Type B pancreatic cell (in vitro differentiated cells): ENCODE results near the gene GALT. TPM values are rescaled to one million over a fixed set of nuclear protein-coding genes. Genes with fewer than 3 reads are reported as not detected.
A peak's percentile ranks its signal among the peaks of the same experiment; 100 is the strongest.

ENCODE experiments used
- DNase-seq: peaks from one replicate; pipeline ENCODE4 v3.0.0; 2021; ENCODE audit warnings: mixed read lengths; ENCODE audit not compliant: unreplicated experiment; ENCODE audit errors: extremely low spot score
- H3K27ac Mint-ChIP-seq: 2 replicates; pipeline ENCODE4 v1.8.0; 2021; ENCODE audit warnings: mild to moderate bottlenecking, mixed read lengths
- H3K27me3 Mint-ChIP-seq: 2 replicates; pipeline ENCODE4 v1.8.0; 2021; ENCODE audit warnings: mixed read lengths
- H3K36me3 Mint-ChIP-seq: 2 replicates; pipeline ENCODE4 v1.8.0; 2021; ENCODE audit warnings: mixed read lengths
- H3K4me1 Mint-ChIP-seq: one replicate; pipeline ENCODE4 v1.8.0; 2021; ENCODE audit warnings: mixed read lengths; ENCODE audit not compliant: unreplicated experiment
- H3K4me3 Mint-ChIP-seq: 2 replicates; pipeline ENCODE4 v1.8.0; 2021; ENCODE audit warnings: mild to moderate bottlenecking, mixed read lengths
- H3K9me3 Mint-ChIP-seq: 2 replicates; pipeline ENCODE4 v1.8.0; 2021; ENCODE audit warnings: mixed read lengths
- total RNA-seq: library from RNA; stranded (reverse); gene quantifications from 2 replicates; pipeline ENCODE4 v1.2.1, GENCODE V29; 2021; ENCODE audit warnings: low replicate concordance
- TF ChIP-seq, protein P1 (sequence below): fragments of 200-600 bp; sonication (generic); conservative IDR thresholded peaks from 2 replicates; pipeline ENCODE4 v1.5.0; 2021; ENCODE audit warnings: antibody characterized with exemption, mild to moderate bottlenecking

GALT gene
- total RNA-seq, 1 donor from 2014 or later, result 70.5 TPM

DNA sequence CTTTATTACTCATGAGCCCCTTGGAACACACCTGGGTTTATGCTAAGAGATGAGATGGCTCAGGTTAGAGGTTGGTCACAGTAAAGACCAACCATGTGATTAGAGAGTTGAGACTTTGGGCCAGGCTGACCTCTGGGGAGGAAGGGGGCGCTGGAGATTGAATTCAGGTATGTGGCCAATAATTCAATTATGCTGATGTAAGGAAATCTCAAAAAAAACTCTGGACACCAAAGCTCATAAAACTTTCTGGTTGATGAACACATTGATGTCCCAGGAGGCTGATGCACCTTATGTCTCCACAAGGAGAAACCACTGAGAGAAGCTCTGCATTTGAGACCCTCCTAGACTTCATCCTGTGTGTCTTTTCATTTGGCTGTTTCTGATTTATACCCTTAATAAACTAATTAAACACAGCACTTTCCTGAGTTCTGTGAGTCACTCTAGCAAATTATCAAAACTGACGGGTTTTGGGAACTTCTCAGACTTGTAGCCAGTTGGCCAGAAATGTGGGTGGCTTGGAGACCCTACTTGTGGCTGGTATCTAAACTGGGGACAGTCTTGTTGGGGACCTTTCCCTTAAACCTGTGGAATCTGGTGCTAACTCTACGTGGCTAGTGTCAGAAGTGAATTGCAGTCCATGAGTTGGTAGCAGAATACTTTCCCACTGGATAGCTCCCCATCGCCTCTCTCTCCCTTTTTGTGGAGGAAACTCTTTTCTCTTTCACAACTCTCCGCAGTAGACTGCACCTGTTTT is 23.5 kb downstream of the GALT start:
- Mint-ChIP-seq H3K36me3 (peaks cover 18% of the 10 kb centered on the region), H3K4me3 (no peak overlapping the region), H3K4me1 (no peaks in the 10 kb centered on the region), H3K27ac (no peak overlapping the region), H3K27me3 (no peaks in the 10 kb centered on the region), H3K9me3 (peaks cover 4% of the 10 kb centered on the region)
- no peak for DNase-seq
- TF ChIP-seq, protein P1, sequence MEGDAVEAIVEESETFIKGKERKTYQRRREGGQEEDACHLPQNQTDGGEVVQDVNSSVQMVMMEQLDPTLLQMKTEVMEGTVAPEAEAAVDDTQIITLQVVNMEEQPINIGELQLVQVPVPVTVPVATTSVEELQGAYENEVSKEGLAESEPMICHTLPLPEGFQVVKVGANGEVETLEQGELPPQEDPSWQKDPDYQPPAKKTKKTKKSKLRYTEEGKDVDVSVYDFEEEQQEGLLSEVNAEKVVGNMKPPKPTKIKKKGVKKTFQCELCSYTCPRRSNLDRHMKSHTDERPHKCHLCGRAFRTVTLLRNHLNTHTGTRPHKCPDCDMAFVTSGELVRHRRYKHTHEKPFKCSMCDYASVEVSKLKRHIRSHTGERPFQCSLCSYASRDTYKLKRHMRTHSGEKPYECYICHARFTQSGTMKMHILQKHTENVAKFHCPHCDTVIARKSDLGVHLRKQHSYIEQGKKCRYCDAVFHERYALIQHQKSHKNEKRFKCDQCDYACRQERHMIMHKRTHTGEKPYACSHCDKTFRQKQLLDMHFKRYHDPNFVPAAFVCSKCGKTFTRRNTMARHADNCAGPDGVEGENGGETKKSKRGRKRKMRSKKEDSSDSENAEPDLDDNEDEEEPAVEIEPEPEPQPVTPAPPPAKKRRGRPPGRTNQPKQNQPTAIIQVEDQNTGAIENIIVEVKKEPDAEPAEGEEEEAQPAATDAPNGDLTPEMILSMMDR, result no peak

DNA sequence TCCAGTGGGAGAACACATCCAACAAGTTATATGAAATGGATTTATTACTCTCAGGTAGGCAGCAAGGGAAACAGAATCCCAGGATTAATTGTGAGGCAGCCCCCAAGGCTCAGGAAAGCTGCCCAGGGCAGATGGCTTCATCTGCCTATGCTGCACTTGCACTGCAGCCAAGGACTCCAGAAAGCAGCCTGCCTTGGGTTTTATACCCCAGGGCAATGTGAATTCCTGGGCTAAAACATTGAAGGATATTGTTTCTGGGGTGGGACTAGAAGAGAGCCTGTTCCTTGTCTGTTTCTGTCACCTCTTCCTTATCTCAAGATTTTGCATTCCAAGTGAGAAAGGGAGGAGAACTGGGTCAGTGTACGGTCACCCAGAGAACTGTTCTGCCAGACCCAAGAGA is 24.8 kb downstream of the GALT start:
- H3K36me3 Mint-ChIP-seq, result peaks cover 18% of the 10 kb centered on the region
- no peak overlapping the region for H3K27ac Mint-ChIP-seq
- TF ChIP-seq, protein P1, result no peak
- no peaks in the 10 kb centered on the region for H3K4me1 Mint-ChIP-seq
- peaks cover 4% of the 10 kb centered on the region for H3K9me3 Mint-ChIP-seq
- H3K27me3 Mint-ChIP-seq, result no peaks in the 10 kb centered on the region
- H3K4me3 Mint-ChIP-seq, result no peak overlapping the region
- DNase-seq, result no peak

DNA sequence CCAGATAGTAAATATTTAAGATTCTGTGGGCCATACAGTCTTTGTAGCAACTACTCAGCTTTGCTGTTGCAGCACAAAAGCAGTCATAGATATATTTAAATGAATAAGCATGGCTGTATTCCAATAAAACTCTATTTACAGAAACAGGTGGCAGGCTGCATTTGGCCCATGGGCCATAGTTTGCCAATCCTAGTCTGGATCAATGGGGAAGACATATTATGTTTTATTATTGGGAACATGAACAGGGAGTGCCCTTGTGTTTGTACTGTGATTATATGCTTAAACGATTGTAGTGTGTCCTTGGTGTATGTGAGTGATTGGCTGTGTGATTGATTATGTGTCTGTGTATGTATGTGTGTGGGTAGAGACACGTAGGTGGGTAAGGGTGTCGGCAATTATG is 28.0 kb downstream of the GALT start:
- no peaks in the 10 kb centered on the region for H3K27me3 Mint-ChIP-seq
- H3K4me1 Mint-ChIP-seq, result no peaks in the 10 kb centered on the region
- H3K27ac Mint-ChIP-seq, result peak overlapping the region; percentile 64
- H3K36me3 Mint-ChIP-seq, result peaks cover 9% of the 10 kb centered on the region
- H3K4me3 Mint-ChIP-seq, result no peak overlapping the region
- peaks cover 4% of the 10 kb centered on the region for H3K9me3 Mint-ChIP-seq
- DNase-seq, result no peak
- TF ChIP-seq, protein P1, result no peak

DNA sequence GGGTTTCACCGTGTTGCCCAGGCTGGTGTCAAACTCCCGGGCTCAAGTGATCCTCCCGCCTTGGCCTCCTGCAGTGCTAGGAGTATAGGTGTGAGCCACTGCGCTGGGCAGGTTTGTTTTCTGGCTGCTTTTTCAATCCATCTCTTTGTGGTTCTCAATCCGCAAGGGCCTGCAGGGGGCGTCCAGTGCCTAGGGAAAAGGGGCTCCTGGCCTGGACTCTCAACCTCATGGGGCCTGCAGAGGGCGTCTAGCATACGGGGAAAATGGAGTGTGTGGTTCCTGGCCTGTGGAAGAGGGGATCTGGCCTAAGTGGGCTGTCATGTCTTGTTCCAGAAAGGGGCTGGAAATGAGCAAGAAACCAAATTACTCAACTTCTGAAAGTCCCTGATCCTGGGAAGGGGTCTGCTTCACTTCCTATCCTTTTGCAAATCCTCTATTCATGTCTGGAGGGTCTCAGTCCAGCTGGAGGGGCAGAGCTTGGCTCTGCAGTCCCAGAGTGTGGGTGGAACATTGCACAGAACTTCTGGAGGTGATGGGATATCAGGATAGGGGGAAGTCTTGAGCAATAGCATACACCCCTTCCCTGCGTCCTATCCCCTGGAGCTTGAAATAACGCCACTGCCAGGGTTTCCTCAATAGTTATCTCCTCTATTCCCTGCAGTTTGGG is 28.7 kb downstream of the GALT start:
- H3K9me3 Mint-ChIP-seq, result no peaks in the 10 kb centered on the region
- TF ChIP-seq, protein P1, result peak; percentile 80
- no peak overlapping the region for H3K4me3 Mint-ChIP-seq
- H3K27ac Mint-ChIP-seq, result peak overlapping the region; percentile 64
- H3K4me1 Mint-ChIP-seq, result no peaks in the 10 kb centered on the region
- no peaks in the 10 kb centered on the region for H3K27me3 Mint-ChIP-seq
- peaks cover 5% of the 10 kb centered on the region for H3K36me3 Mint-ChIP-seq
- DNase-seq, result no peak

DNA sequence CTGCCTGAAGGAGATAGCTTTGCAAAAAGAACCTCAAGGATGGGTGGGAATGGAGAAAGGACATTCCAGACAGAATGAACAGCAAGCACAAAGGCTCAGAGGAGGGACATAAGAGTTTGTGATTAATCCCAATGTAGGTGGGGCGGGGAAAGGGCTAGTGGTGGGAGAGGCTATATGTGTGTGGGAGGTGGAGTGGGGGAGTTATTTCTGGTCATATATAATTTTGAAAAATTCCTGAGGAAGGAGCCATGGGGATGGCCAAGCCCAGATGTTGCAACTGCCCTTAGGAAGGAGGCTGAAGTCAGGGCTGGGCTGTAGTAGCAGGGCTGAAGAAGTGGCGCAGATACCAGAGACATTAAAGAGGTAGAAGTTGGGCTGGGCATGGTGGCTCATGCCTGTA is 29.4 kb downstream of the GALT start:
- no peaks in the 10 kb centered on the region for H3K27me3 Mint-ChIP-seq
- H3K36me3 Mint-ChIP-seq, result peaks cover 7% of the 10 kb centered on the region
- no peak for DNase-seq
- H3K27ac Mint-ChIP-seq, result no peak overlapping the region
- TF ChIP-seq, protein P1, result no peak
- no peaks in the 10 kb centered on the region for H3K9me3 Mint-ChIP-seq
- H3K4me1 Mint-ChIP-seq, result no peaks in the 10 kb centered on the region
- H3K4me3 Mint-ChIP-seq, result no peak overlapping the region
